Astrocyte of the cerebellum (primary cell): ENCODE measurements around the gene CPNE8.

Experiments
- DNase-seq: peaks from one replicate; pipeline ENCODE4 v3.0.0-alpha.2; 2011; ENCODE audit warnings: low read depth
- H3K4me3 ChIP-seq: 2 replicates; pipeline ENCODE4 v1.5.1; 2011; ENCODE audit warnings: mild to moderate bottlenecking, low read depth, low read length, moderate library complexity
- CTCF ChIP-seq: IDR thresholded peaks from 2 replicates; pipeline ENCODE4 v1.5.1; 2012; ENCODE audit warnings: low read length, low read depth, moderate library complexity, mild to moderate bottlenecking; ENCODE audit errors: missing control alignments
- in situ Hi-C: cut with HindIII; loops from 2 replicates; pipeline ENCODE4 v1.10.0; 2017; ENCODE audit warnings: low sequenced_read_pairs

CPNE8 gene

GRCh38 chr12:38847247-38847646 lies 58.1 kb downstream of the CPNE8 start:
- TF ChIP-seq CTCF, result no peak
- in situ Hi-C loops, result no loop called here
- no peak for DNase-seq
- H3K4me3 ChIP-seq, result no peak overlapping the region

- DNase-seq, result no peak
- in situ Hi-C loops, result no loop called here
- TF ChIP-seq CTCF, result no peak
- H3K4me3 ChIP-seq, result no peak overlapping the region
These were observed 61.1 kb downstream of the CPNE8 start for GRCh38 chr12:38844267-38844666.

DNA sequence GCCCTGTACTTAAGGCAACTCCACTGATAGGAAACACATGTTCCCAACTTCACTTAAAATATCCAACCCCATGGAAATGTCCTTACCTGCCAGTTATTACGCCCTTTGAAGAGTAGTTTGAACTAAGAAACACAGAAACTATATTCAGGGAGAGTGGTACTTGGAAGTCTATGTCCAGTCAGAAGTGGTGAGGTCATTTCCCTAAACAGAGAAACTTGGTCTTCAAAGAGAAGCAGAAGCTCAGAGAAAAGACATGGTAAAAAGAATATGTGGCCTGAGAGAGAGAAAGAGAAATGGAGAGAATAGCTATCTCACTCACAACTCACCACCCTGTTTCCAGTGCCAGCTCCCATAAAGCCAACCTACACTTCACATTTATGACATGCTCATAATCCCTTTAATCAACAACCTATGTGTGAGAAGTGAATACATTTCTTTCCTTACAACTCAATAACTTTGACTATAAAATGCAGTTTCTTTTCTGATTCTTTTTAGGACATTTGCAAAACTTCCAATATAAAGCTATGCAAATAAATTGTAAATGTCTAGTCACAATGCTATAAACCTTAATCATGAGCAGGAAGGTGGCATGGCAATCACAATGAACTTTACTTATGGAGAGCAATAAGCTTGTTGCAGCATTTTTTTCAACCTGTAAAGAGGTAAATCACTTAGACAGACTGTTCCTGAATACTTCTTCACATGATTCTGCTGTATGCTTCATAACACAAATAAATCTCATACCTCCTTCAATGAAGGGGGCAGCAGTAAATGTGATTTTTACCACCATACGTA lies 67.1 kb downstream of the CPNE8 start:
- no peak for TF ChIP-seq CTCF
- DNase-seq, result no peak
- in situ Hi-C loops, result no loop called here
- no peak overlapping the region for H3K4me3 ChIP-seq

- no peak for TF ChIP-seq CTCF
- in situ Hi-C loops, result no loop called here
- DNase-seq, result no peak
- H3K4me3 ChIP-seq, result no peak overlapping the region
These were observed 73.7 kb downstream of the CPNE8 start for GRCh38 chr12:38831715-38832114.

DNA sequence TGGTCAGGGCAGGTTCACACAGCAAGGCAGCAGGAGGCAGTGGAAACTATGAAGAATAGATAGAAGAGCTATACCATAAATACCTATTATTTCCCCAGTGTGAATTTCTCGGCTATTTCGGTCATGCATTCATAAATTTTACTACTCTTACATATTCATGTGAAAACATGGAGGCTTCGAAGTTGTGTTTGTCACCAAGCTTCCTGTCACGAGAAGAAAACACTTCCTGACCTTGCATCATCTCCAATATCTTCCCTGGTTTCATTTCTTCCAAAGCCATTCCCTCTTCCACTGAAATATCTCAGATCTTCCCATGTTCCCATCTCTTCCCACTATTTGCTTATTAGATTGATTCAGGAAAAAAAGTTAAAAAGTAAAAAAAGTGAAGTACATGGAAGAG lies 80.4 kb downstream of the CPNE8 start:
- no peak overlapping the region for H3K4me3 ChIP-seq
- TF ChIP-seq CTCF, result no peak
- in situ Hi-C loops, result no loop called here
- DNase-seq, result no peak

- H3K4me3 ChIP-seq, result no peak overlapping the region
- in situ Hi-C loops, result no loop called here
- TF ChIP-seq CTCF, result no peak
- no peak for DNase-seq
These were observed 81.7 kb downstream of the CPNE8 start for GRCh38 chr12:38823738-38824137.
